ENCODE results near the gene ACHE. TPM values are rescaled to one million over a fixed set of nuclear protein-coding genes. Genes with fewer than 3 reads are reported as not detected.

Gene ACHE
- total and polyA plus RNA-seq, 2 of the 13 experiments (the other 11 are each of a cell fraction or from before 2014, with no cell fraction given) = 0.18 to 0.40 TPM

DNA sequence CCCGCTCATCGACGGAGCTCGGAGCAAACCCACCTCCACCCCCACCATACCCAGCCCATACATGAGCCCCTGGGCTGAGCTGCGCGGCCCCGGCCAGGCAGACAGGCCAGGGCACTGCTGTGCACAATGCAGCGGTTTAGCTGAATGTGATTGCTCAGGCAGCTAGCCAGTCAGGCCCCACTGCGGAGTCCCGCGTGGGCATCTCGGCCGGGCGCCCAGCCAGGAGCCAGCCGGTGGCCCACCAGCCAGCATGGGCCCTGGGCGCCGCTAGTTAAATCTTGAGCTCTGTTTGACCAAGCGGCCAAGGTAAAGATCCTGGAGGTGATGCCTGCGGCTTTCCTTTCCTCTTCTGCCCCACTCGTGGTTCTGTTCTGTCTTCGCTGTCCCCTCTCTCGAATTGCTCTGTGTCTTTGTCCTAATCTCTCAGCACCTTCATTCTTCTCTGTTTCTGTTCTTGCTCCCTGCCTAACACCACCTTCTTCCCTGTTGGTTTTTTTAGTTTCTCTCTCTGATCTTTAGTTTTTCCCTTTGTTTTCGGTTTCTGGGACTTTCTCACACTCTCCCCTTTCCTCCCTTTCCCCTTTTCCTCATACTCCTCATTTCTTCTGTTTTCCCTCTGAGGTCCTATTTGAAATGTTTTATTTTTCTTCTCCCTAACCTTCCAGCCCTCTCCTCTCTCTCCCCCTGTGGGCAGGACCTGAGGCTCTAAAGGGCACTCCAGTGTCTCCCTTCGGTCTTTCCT is 12.7 kb downstream of the ACHE start:
- no peak overlapping the region for H3K9ac ChIP-seq (ENCODE audit: insufficient read depth, low read depth, low read length)
- peaks cover 30% of the 10 kb centered on the region for H3K79me2 ChIP-seq (ENCODE audit: insufficient read depth, low read length)
- H3K27ac ChIP-seq (ENCODE audit: extremely low read length, insufficient read depth, low read length) = peak overlapping the region; percentile 30
- peaks cover 46% of the 10 kb centered on the region for H3K4me1 ChIP-seq (ENCODE audit: insufficient read depth, low read length)
- H4K20me1 ChIP-seq (ENCODE audit: insufficient read depth, low read length) = peaks cover 8% of the 10 kb centered on the region; the same call in 1 of the 2 replicates
- in situ Hi-C loops (cut with HindIII; ENCODE audit: extremely low pct_ligation_motif_present, low pct_unique_long_range_greater_than_20kb) = loop anchor here (25.0 kb wide), 1 partner anchor 404 kb away; no protein-coding TSS in a partner anchor
- intact Hi-C loops (cut with micrococcal nuclease; ENCODE audit: unreplicated experiment) = no loop called here
- ChIA-PET CTCF (ENCODE audit: low intra/inter-chr PET ratio, low total read pairs) (no interaction called here), POLR2A (no interaction called here)
- ATAC-seq (no peak), DNase-seq (ENCODE audit: low spot score) (no peak), FAIRE-seq (no peak)
- H3K4me2 ChIP-seq (ENCODE audit: low read depth, low read length) = no peak overlapping the region
- BruUV-seq (replicated peaks) = no TSS peak
- H3K9me3 ChIP-seq (ENCODE audit: low read length) = no peaks in the 10 kb centered on the region
- no peak overlapping the region for H2AFZ ChIP-seq (ENCODE audit: low read length)
- peaks cover 41 to 92% of the 10 kb centered on the region in 2 experiments for H3K36me3 ChIP-seq (replicated peaks in 1 of 2; ENCODE audit: control insufficient read depth in 1 of 2, insufficient read depth in 2 of 2, low read length in 2 of 2)
- TF ChIP-seq ZNF652 (CRISPR knock-in tag; IDR thresholded peaks at IDR 0.05; ENCODE audit: borderline replicate concordance, low read depth) (no peak), AGO2 (optimal IDR thresholded peaks at IDR 0.05; ENCODE audit: low read depth, low read length) (peak; percentile 72), RBFOX2 (IDR thresholded peaks at IDR 0.05; ENCODE audit: low read depth, low read length) (peak; percentile 59)
- WGBS (ENCODE audit: low lambda C conversion rate) = 99% methylated on average over 23 of the region's 24 CpGs
- H3K27me3 ChIP-seq (ENCODE audit: control insufficient read depth in 1 of 2, insufficient read depth in 2 of 2, low read length in 2 of 2) = no peaks in the 10 kb centered on the region
- H3K4me3 ChIP-seq (replicated peaks in 1 of 3; ENCODE audit: insufficient read depth in 1 of 3, low read depth in 2 of 3, low read length in 3 of 3) = no peak overlapping the region

DNA sequence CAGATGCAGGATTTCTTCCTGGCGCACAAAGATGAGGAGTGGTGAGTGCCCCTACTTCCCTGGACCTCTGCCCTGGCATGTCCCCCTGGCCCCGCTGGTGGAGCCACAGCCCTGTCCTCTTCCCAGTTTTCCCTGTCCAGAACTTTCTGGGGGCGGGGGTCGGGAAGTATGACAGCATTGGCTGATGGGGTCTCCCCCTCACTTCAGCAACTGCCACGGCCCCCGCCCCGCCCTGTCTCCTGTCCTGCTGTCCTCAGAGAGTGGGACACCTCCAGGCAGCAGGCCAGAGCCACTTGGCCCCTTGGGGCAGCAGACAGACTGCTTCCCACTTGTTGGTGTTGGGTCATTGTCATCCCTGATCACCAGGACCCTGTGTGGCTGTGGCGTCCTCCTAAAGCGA is 13.5 kb downstream of the ACHE start:
- no TSS peak for BruUV-seq (replicated peaks)
- H2AFZ ChIP-seq (ENCODE audit: low read length) = no peak overlapping the region
- H3K4me3 ChIP-seq (replicated peaks in 1 of 3; ENCODE audit: insufficient read depth in 1 of 3, low read depth in 2 of 3, low read length in 3 of 3) = no peak overlapping the region
- H3K27me3 ChIP-seq (ENCODE audit: control insufficient read depth in 1 of 2, insufficient read depth in 2 of 2, low read length in 2 of 2) = no peaks in the 10 kb centered on the region
- POLR2A ChIA-PET = no interaction called here
- H3K4me2 ChIP-seq (ENCODE audit: low read depth, low read length) = no peak overlapping the region
- H4K20me1 ChIP-seq (ENCODE audit: insufficient read depth, low read length) = peaks cover 8% of the 10 kb centered on the region; the same call in 1 of the 2 replicates
- DNase-seq (ENCODE audit: low spot score) (no peak), ATAC-seq (no peak), FAIRE-seq (no peak)
- CTCF ChIA-PET (ENCODE audit: low intra/inter-chr PET ratio, low total read pairs) = no interaction called here
- no peak overlapping the region for H3K27ac ChIP-seq (ENCODE audit: extremely low read length, insufficient read depth, low read length)
- 100% methylated on average over 4 of the region's 9 CpGs for WGBS (ENCODE audit: low lambda C conversion rate)
- H3K36me3 ChIP-seq (replicated peaks in 1 of 2; ENCODE audit: control insufficient read depth in 1 of 2, insufficient read depth in 2 of 2, low read length in 2 of 2) = peaks cover 41 to 87% of the 10 kb centered on the region in 2 experiments
- no peaks in the 10 kb centered on the region for H3K9me3 ChIP-seq (ENCODE audit: low read length)
- TF ChIP-seq, protein P1, sequence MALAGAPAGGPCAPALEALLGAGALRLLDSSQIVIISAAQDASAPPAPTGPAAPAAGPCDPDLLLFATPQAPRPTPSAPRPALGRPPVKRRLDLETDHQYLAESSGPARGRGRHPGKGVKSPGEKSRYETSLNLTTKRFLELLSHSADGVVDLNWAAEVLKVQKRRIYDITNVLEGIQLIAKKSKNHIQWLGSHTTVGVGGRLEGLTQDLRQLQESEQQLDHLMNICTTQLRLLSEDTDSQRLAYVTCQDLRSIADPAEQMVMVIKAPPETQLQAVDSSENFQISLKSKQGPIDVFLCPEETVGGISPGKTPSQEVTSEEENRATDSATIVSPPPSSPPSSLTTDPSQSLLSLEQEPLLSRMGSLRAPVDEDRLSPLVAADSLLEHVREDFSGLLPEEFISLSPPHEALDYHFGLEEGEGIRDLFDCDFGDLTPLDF (CRISPR knock-in tag; IDR thresholded peaks at IDR 0.05) = no peak
- TF ChIP-seq KDM5A (IDR thresholded peaks at IDR 0.05; ENCODE audit: borderline replicate concordance, low read length) (no peak), AKAP8 (CRISPR knock-in tag; IDR thresholded peaks at IDR 0.05) (no peak), ZNF558 (CRISPR knock-in tag; IDR thresholded peaks at IDR 0.05; ENCODE audit: borderline replicate concordance) (no peak), ZNF550 (CRISPR knock-in tag; IDR thresholded peaks at IDR 0.05; ENCODE audit: borderline replicate concordance) (no peak), ZBTB7A (CRISPR knock-in tag; IDR thresholded peaks at IDR 0.05) (no peak), ZNF703 (CRISPR knock-in tag; IDR thresholded peaks at IDR 0.05; ENCODE audit: borderline replicate concordance) (no peak)
- TF ChIP-seq, protein P2, sequence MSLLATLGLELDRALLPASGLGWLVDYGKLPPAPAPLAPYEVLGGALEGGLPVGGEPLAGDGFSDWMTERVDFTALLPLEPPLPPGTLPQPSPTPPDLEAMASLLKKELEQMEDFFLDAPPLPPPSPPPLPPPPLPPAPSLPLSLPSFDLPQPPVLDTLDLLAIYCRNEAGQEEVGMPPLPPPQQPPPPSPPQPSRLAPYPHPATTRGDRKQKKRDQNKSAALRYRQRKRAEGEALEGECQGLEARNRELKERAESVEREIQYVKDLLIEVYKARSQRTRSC (CRISPR knock-in tag; IDR thresholded peaks at IDR 0.05; ENCODE audit: low read depth) = no peak
- peaks cover 46% of the 10 kb centered on the region for H3K4me1 ChIP-seq (ENCODE audit: insufficient read depth, low read length)
- no peak overlapping the region for H3K9ac ChIP-seq (ENCODE audit: insufficient read depth, low read depth, low read length)
- peaks cover 37% of the 10 kb centered on the region for H3K79me2 ChIP-seq (ENCODE audit: insufficient read depth, low read length)
- in situ Hi-C loops (cut with HindIII; ENCODE audit: extremely low pct_ligation_motif_present, low pct_unique_long_range_greater_than_20kb) (loop anchor here (25.0 kb wide), 1 partner anchor 405 kb away; no protein-coding TSS in a partner anchor), intact Hi-C loops (cut with micrococcal nuclease; ENCODE audit: unreplicated experiment) (no loop called here)

Data from HepG2 (cell line).